ENCODE measurements around the gene ASCC3.

GRCh38 chr6:100879317-100879716, 1.8 kb downstream of the ASCC3 start:
- TF ChIP-seq EZH2 (IDR thresholded peaks at IDR 0.05; ENCODE audit: insufficient read depth, poor library complexity, severe bottlenecking) (no peak), EZH2phosphoT487 (IDR thresholded peaks at IDR 0.05; ENCODE audit: insufficient read depth, low read depth) (no peak)

Data from GM23248 (cell line).